K562 (cell line): ENCODE data around the gene MAPK8IP1. TPM values are rescaled to one million over a fixed set of nuclear protein-coding genes. Genes with fewer than 3 reads are reported as not detected.

Source experiments
- ATAC-seq: fragments of 200-7000 bp; cut with Tn5 transposase; 3 replicates; pipeline ENCODE4 v1.9.1; 2020; ENCODE audit warnings: moderate library complexity
- BruUV-seq: library from RNA; stranded (reverse); fragments of 400-500 nt; replicated peaks from 2 replicates; lab custom pipeline; 2021; lab: Mats Ljungman, UMichigan
- CTCF ChIA-PET: fragments of 300-600 bp; formaldehyde crosslinking; extraction: SDS; loops from one replicate; lab custom pipeline; 2021; ENCODE audit warnings: low intra/inter-chr PET ratio; lab: Yijun Ruan, JAX
- POLR2A ChIA-PET: fragments of 300-600, 350-650 bp; sonication (Branson Sonifier 250); formaldehyde crosslinking; extraction: SDS; loops from one replicate; lab custom pipeline; 2021; ENCODE audit warnings: antibody characterized with exemption, inconsistent platforms; lab: Yijun Ruan, JAX
- DNase-seq, 4 experiments: peaks; one replicate each; pipeline versions ENCODE4 v3.0.0 to v3.0.0-alpha.2; 2011 to 2018; ENCODE audit warnings: low spot score in 3 of 4, mixed read lengths in 3 of 4; ENCODE audit errors: extremely low read depth in 1 of 4
- FAIRE-seq: peaks from 2 replicates; lab custom pipeline; 2011; peaks lifted over from hg19 to GRCh38; lab: Jason Lieb, UNC
- H2AFZ ChIP-seq: 2 replicates; pipeline ENCODE4 v1.6.0; 2011; ENCODE audit warnings: low read depth, low read length, control low read depth, inconsistent platforms
- H3K27ac ChIP-seq: fragments of 200-600 bp; 3 replicates; pipeline ENCODE4 v1.8.0; 2011; ENCODE audit warnings: low read depth, mild to moderate bottlenecking, control low read depth, inconsistent platforms, low read length, moderate library complexity, mixed read lengths; ENCODE audit errors: extremely low read depth
- H3K27me3 ChIP-seq, 2 experiments: fragments of 300-600 bp in 1 of 2; 2 replicates in 1 of 2; 3 replicates in 1 of 2; pipeline versions ENCODE4 v1.6.0 to v1.8.0; 2011; ENCODE audit warnings: inconsistent platforms in 2 of 2, low read length in 2 of 2, mild to moderate bottlenecking in 1 of 2, mixed read lengths in 1 of 2, moderate library complexity in 1 of 2; ENCODE audit not compliant: control insufficient read depth in 2 of 2, insufficient read depth in 2 of 2
- H3K36me3 ChIP-seq: fragments of 300-600 bp; 3 replicates; pipeline ENCODE4 v1.8.0; 2011; ENCODE audit warnings: mild to moderate bottlenecking, low read length, inconsistent platforms; ENCODE audit not compliant: control insufficient read depth, insufficient read depth
- H3K4me1 ChIP-seq, 2 experiments: fragments of 200-600 bp in 1 of 2; replicated peaks in 1 of 2; 2 replicates in 1 of 2; 3 replicates in 1 of 2; pipeline versions ENCODE4 v1.5.1 to v1.8.0; 2011; ENCODE audit warnings: inconsistent platforms in 2 of 2, low read length in 2 of 2, mild to moderate bottlenecking in 1 of 2, mixed read lengths in 1 of 2, moderate library complexity in 1 of 2; ENCODE audit not compliant: control insufficient read depth in 2 of 2, insufficient read depth in 2 of 2
- H3K4me2 ChIP-seq: 2 replicates; pipeline ENCODE4 v1.6.1; 2011; ENCODE audit warnings: low read length, control low read depth, inconsistent platforms, mixed read lengths; ENCODE audit not compliant: insufficient read depth
- H3K4me3 ChIP-seq: fragments of 200-600 bp; sonication (generic), shearing (Covaris generic); 2 replicates; pipeline ENCODE4 v1.5.1; 2016; ENCODE audit warnings: control low read depth, inconsistent platforms
- H3K79me2 ChIP-seq: fragments of 200-600 bp; 3 replicates; pipeline ENCODE4 v1.8.0; 2011; ENCODE audit warnings: low read length, inconsistent platforms; ENCODE audit not compliant: control insufficient read depth, insufficient read depth
- H3K9ac ChIP-seq, 2 experiments: 2 replicates each; pipeline versions ENCODE4 v1.6.0 to v1.6.1; 2011; ENCODE audit warnings: low read depth in 2 of 2, low read length in 2 of 2, control low read depth in 1 of 2, inconsistent platforms in 1 of 2, mild to moderate bottlenecking in 1 of 2, mixed read lengths in 1 of 2; ENCODE audit not compliant: insufficient read depth in 1 of 2
- H3K9me1 ChIP-seq: one replicate; pipeline ENCODE4 v1.6.0; 2011; ENCODE audit warnings: inconsistent platforms, mild to moderate bottlenecking, low read length, moderate library complexity; ENCODE audit not compliant: control insufficient read depth, insufficient read depth
- H3K9me3 ChIP-seq: replicated peaks from 2 replicates; pipeline ENCODE4 v1.5.1; 2011; ENCODE audit warnings: low read depth, low read length, inconsistent platforms; ENCODE audit not compliant: control insufficient read depth, insufficient read depth
- H4K20me1 ChIP-seq: replicated peaks from 2 replicates; pipeline ENCODE4 v1.6.1; 2011; ENCODE audit warnings: low read length, inconsistent platforms, mixed read lengths; ENCODE audit not compliant: control insufficient read depth, insufficient read depth
- MEIS2 ChIP-seq: fragments of 450-650 bp; IDR thresholded peaks from 2 replicates; pipeline ENCODE4 v1.6.1; 2014; ENCODE audit warnings: mild to moderate bottlenecking; ENCODE audit not compliant: partially characterized antibody
- RAD21 ChIP-seq, 2 experiments: fragments of 250-450 bp in 1 of 2; fragments of 450-650 bp in 1 of 2; sonication (Bioruptor Pico) in 1 of 2; formaldehyde crosslinking in 1 of 2; IDR thresholded peaks in 1 of 2; conservative IDR thresholded peaks in 1 of 2; 2 replicates each; pipeline versions ENCODE4 v1.4.0 to v1.8.0; 2020 to 2022; ENCODE audit warnings: mild to moderate bottlenecking in 2 of 2, moderate library complexity in 1 of 2
- REST ChIP-seq, 2 experiments: fragments of 450-650 bp; formaldehyde crosslinking in 1 of 2; IDR thresholded peaks; 2 replicates each; pipeline versions ENCODE4 v1.4.0 to v1.6.1; 2014 to 2020; ENCODE audit warnings: mild to moderate bottlenecking in 2 of 2, borderline replicate concordance in 1 of 2, low read depth in 1 of 2
- SMC3 ChIP-seq: conservative IDR thresholded peaks from 2 replicates; pipeline ENCODE4 v1.6.1; 2011; ENCODE audit warnings: low read depth, low read length, improper control_type of control experiment; ENCODE audit not compliant: insufficient read depth
- SRSF7 ChIP-seq: fragments of 200-400 bp; formaldehyde crosslinking; optimal IDR thresholded peaks from 2 replicates; pipeline ENCODE3; 2017; ENCODE audit warnings: mild to moderate bottlenecking, low read depth, low read length
- ZNF263 ChIP-seq: sonication (generic); formaldehyde crosslinking; IDR thresholded peaks from 2 replicates; pipeline ENCODE4 v1.8.0; 2022; ENCODE audit warnings: mild to moderate bottlenecking, missing genetic modification reagents, borderline replicate concordance
- WGBS: fragments of 100-300 bp; shearing (Covaris generic); methylation state at CpG from one replicate; pipeline ENCODE4 v1.1.6; 2016; ENCODE audit warnings: low coverage, mixed read lengths; ENCODE audit not compliant: insufficient coverage; ENCODE audit errors: missing lambda C conversion rate; 5-methylcytosine and 5-hydroxymethylcytosine counted together
- in situ Hi-C: fragments of 300-500 bp; cut with MboI; formaldehyde crosslinking; loops from 4 replicates; pipeline ENCODE4 v1.15.0; 2018; ENCODE audit warnings: inconsistent platforms, mixed read lengths
- intact Hi-C: fragments of 100-400 bp; cut with micrococcal nuclease; formaldehyde crosslinking; loops from 2 replicates; pipeline ENCODE4 v1.14.2; 2022
- polyA plus RNA-seq, 8 experiments: library from polyadenylated mRNA; depleted of rRNA in 4 of 8; stranded (reverse) in 5 of 8; unstranded in 3 of 8; fragments of >200 nt; fragmentation: Nextera tagmentation in 2 of 8; fragmentation: Illumina TruSeq in 1 of 8; extraction: Ambion mirVana in 2 of 8; extraction: Trizol in 1 of 8; gene quantifications; 2 replicates each; pipeline versions ENCODE4 v1.2.1 to v1.2.3, GENCODE V29; 2011 to 2014; ENCODE audit warnings: inconsistent platforms in 1 of 8, missing spikeins in 1 of 8
- total RNA-seq, 7 experiments: library from RNA; depleted of rRNA in 6 of 7; stranded (reverse); fragments of >200 nt in 6 of 7; fragmentation: Illumina TruSeq in 2 of 7; extraction: Trizol in 2 of 7; gene quantifications; 2 replicates each; pipeline versions ENCODE4 v1.2.1 to v1.2.3, GENCODE V29; 2011 to 2021; ENCODE audit warnings: low replicate concordance in 1 of 7
- TF ChIP-seq, protein P1 (sequence below): sonication (generic); formaldehyde crosslinking; IDR thresholded peaks from 2 replicates; pipeline ENCODE4 v1.8.0; 2023; ENCODE audit warnings: mild to moderate bottlenecking, missing genetic modification reagents
- TF ChIP-seq, protein P2 (sequence below), 3 experiments: IDR thresholded peaks in 2 of 3; conservative IDR thresholded peaks in 1 of 3; 2 replicates each; pipeline ENCODE4 v1.5.1; 2011 to 2012; ENCODE audit warnings: low read length in 3 of 3, mild to moderate bottlenecking in 3 of 3, control low read depth in 2 of 3, improper control_type of control experiment in 1 of 3, inconsistent platforms in 1 of 3, low read depth in 1 of 3, mixed read lengths in 1 of 3, moderate library complexity in 1 of 3; ENCODE audit not compliant: insufficient read depth in 2 of 3

The MAPK8IP1 gene
- total and polyA plus RNA-seq, 9 of the 15 experiments (the other 6 are each of a cell fraction or from before 2014, with no cell fraction given) = 0.13 to 6.9 (median 2.5) TPM

GRCh38 chr11:45852712-45853101 is 32.7 kb upstream of the MAPK8IP1 start:
- intact Hi-C loops (loop anchor here (5.0 kb wide), 1 partner anchor 80 kb away; no protein-coding TSS in a partner anchor), in situ Hi-C loops (no loop called here)
- Histone ChIP-seq H3K4me3 (no peak overlapping the region), H3K9ac (peak overlapping the region in 1 of 2 experiments; percentile 29; a peak in 1 of 4 replicates), H3K9me1 (no peaks in the 10 kb centered on the region), H3K36me3 (peaks cover 40% of the 10 kb centered on the region; the same call in 2 of the 3 replicates), H3K4me2 (no peak overlapping the region), H3K27ac (no peak overlapping the region), H4K20me1 (peaks cover 29% of the 10 kb centered on the region), H3K4me1 (peaks cover 6 to 9% of the 10 kb centered on the region in 2 experiments), H3K9me3 (no peaks in the 10 kb centered on the region), H2AFZ (no peak overlapping the region), H3K79me2 (peaks cover 69% of the 10 kb centered on the region), H3K27me3 (no peaks in the 10 kb centered on the region)
- peak; percentile 66 for ATAC-seq
- 0% methylated on average over 1 of the region's 1 CpG for WGBS
- CTCF ChIA-PET = interaction anchor here (1.2 kb wide), 1 partner anchor 81 kb away, joined by 8 read pairs; no protein-coding TSS in a partner anchor
- POLR2A ChIA-PET = no interaction called here
- no TSS peak for BruUV-seq
- DNase-seq = peak in 2 of 4 experiments; percentile 40 to 44
- TF ChIP-seq SMC3 (0 out of 2 replicates have a peak, but pooled peaks have one; percentile 16), MEIS2 (peak; percentile 34), ZNF263 (CRISPR knock-in tag) (peak; percentile 84), REST (IDR thresholded peaks at IDR 0.05; ENCODE audit: borderline replicate concordance) (peak; percentile 57; the same call in 1 of the 2 replicates), REST (CRISPR knock-in tag; IDR thresholded peaks at IDR 0.05; ENCODE audit: low read depth) (no peak), RAD21 (CRISPR knock-in tag; conservative IDR thresholded peaks at IDR 0.05 in 1 of 2, IDR thresholded peaks at IDR 0.05 in 1 of 2) (peak; percentile 38 to 63), SRSF7 (no peak)
- TF ChIP-seq, protein P1, sequence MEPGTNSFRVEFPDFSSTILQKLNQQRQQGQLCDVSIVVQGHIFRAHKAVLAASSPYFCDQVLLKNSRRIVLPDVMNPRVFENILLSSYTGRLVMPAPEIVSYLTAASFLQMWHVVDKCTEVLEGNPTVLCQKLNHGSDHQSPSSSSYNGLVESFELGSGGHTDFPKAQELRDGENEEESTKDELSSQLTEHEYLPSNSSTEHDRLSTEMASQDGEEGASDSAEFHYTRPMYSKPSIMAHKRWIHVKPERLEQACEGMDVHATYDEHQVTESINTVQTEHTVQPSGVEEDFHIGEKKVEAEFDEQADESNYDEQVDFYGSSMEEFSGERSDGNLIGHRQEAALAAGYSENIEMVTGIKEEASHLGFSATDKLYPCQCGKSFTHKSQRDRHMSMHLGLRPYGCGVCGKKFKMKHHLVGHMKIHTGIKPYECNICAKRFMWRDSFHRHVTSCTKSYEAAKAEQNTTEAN (CRISPR knock-in tag) = no peak
- TF ChIP-seq, protein P2, sequence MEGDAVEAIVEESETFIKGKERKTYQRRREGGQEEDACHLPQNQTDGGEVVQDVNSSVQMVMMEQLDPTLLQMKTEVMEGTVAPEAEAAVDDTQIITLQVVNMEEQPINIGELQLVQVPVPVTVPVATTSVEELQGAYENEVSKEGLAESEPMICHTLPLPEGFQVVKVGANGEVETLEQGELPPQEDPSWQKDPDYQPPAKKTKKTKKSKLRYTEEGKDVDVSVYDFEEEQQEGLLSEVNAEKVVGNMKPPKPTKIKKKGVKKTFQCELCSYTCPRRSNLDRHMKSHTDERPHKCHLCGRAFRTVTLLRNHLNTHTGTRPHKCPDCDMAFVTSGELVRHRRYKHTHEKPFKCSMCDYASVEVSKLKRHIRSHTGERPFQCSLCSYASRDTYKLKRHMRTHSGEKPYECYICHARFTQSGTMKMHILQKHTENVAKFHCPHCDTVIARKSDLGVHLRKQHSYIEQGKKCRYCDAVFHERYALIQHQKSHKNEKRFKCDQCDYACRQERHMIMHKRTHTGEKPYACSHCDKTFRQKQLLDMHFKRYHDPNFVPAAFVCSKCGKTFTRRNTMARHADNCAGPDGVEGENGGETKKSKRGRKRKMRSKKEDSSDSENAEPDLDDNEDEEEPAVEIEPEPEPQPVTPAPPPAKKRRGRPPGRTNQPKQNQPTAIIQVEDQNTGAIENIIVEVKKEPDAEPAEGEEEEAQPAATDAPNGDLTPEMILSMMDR (IDR thresholded peaks at IDR 0.05 in 2 of 3, conservative IDR thresholded peaks at IDR 0.05 in 1 of 3; ENCODE audit: insufficient read depth in 2 of 3, low read depth in 1 of 3, low read length in 3 of 3) = peak; percentile 41 to 48 (median 45); a peak in 4 of 6 replicates
- peak; percentile 61 for FAIRE-seq
